ENCODE measurements around the gene PAFAH2.

DNA sequence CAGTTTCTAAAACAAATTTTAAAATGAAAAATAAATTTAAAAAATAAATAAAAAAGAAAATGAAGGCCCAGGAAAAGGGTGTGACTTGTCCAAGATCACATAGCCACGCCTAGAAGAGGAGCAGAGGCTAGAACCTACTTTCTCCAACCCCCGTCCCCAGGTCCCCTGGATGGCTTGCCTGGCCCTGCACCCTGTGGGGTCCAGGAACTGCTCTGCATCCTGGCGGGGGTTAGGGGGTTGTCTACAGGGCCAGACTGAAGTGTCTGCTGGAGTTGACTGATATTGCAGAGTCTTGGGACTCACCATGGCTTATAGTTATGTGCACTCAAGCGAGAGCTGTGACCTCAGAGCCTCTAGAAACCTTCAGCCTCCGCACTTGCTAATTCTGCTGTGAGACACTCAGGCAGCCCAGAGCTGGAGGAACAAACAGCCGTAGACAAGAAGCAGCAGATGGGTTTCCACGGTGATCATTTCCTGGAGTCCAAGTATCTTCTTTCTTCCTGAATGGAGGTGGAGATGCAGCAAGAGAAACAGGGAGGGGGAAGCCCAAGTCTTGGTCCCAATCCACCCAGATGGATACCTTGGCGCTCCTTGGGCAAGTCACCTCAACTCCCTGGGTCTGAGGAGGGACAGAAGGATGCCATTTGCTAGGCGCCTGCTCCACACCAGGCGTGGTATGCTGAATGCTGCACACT, 18.5 kb upstream of the PAFAH2 start:
- TF ChIP-seq CTCF (IDR thresholded peaks at IDR 0.05; ENCODE audit: insufficient read depth, low read length, poor library complexity, severe bottlenecking) (no peak), EZH2phosphoT487 (conservative IDR thresholded peaks at IDR 0.05; ENCODE audit: low read length) (no peak)
